Measurements from ENCODE around the gene CALR3. TPM values are rescaled to one million over a fixed set of nuclear protein-coding genes. Genes with fewer than 3 reads are reported as not detected.
"Not testable (repeated sequence)": the region's sequence is repeated elsewhere in the genome, so short reads cannot be mapped to it uniquely, and the experiment has no call there.

Gene CALR3
- polyA plus RNA-seq, 1 experiment, result not detected

- no peak for TF ChIP-seq CTCF (IDR thresholded peaks at IDR 0.05; ENCODE audit: insufficient read depth, low read depth, low read length)
- CTCF ChIA-PET, result interaction anchor here (0.5 kb wide), 1 partner anchor 1362 kb away, joined by 4 read pairs; no protein-coding TSS in a partner anchor
Observed at GRCh38 chr19:16506961-16507360, 11.0 kb upstream of the CALR3 start.

GRCh38 chr19:16506161-16506560 lies 10.2 kb upstream of the CALR3 start:
- POLR2A ChIA-PET; CTCF ChIA-PET; DNase-seq (ENCODE audit: low read depth); H3K27me3 ChIP-seq (ENCODE audit: control insufficient read depth, insufficient read depth, low read length); H3K4me3 ChIP-seq (ENCODE audit: low read depth, low read length): not testable (repeated sequence)
- peaks cover 12% of the 10 kb centered on the region for H3K36me3 ChIP-seq (ENCODE audit: control insufficient read depth, insufficient read depth, low read length)

More at GRCh38 chr19:16506961-16507360, 11.0 kb upstream of the CALR3 start:
- H3K4me3 ChIP-seq (ENCODE audit: low read depth, low read length), result no peak overlapping the region
- H3K27me3 ChIP-seq (ENCODE audit: control insufficient read depth, insufficient read depth, low read length), result no peaks in the 10 kb centered on the region
- no peak for DNase-seq (ENCODE audit: low read depth)
- POLR2A ChIA-PET, result no interaction called here
- peaks cover 12% of the 10 kb centered on the region for H3K36me3 ChIP-seq (ENCODE audit: control insufficient read depth, insufficient read depth, low read length)

- POLR2A ChIA-PET, result no interaction called here
- Histone ChIP-seq H3K4me3 (ENCODE audit: low read depth, low read length) (no peak overlapping the region), H3K36me3 (ENCODE audit: control insufficient read depth, insufficient read depth, low read length) (peaks cover 10% of the 10 kb centered on the region), H3K27me3 (ENCODE audit: control insufficient read depth, insufficient read depth, low read length) (no peaks in the 10 kb centered on the region)
- no peak for TF ChIP-seq CTCF (IDR thresholded peaks at IDR 0.05; ENCODE audit: insufficient read depth, low read depth, low read length)
- DNase-seq (ENCODE audit: low read depth), result no peak
- CTCF ChIA-PET, result interaction anchor here (1.2 kb wide), 1 partner anchor 20 kb away, joined by 3 read pairs; no protein-coding TSS in a partner anchor
Observed at GRCh38 chr19:16504271-16504670, 8.3 kb upstream of the CALR3 start.

GRCh38 chr19:16497837-16498236 lies 1.9 kb upstream of the CALR3 start:
- Histone ChIP-seq H3K27me3 (ENCODE audit: control insufficient read depth, insufficient read depth, low read length) (no peaks in the 10 kb centered on the region), H3K36me3 (ENCODE audit: control insufficient read depth, insufficient read depth, low read length) (peaks cover 3% of the 10 kb centered on the region), H3K4me3 (ENCODE audit: low read depth, low read length) (no peak overlapping the region)
- ChIA-PET CTCF (no interaction called here), POLR2A (no interaction called here)
- DNase-seq (ENCODE audit: low read depth), result no peak
- TF ChIP-seq CTCF (IDR thresholded peaks at IDR 0.05; ENCODE audit: insufficient read depth, low read depth, low read length), result no peak

GRCh38 chr19:16497042-16497441 lies 1.1 kb upstream of the CALR3 start:
- H3K27me3 ChIP-seq (ENCODE audit: control insufficient read depth, insufficient read depth, low read length), result no peaks in the 10 kb centered on the region
- POLR2A ChIA-PET, result no interaction called here
- CTCF ChIA-PET, result interaction anchor here (0.9 kb wide), 1 partner anchor 13 kb away, joined by 3 read pairs; no protein-coding TSS in a partner anchor
- peaks cover 2% of the 10 kb centered on the region; the same call in 1 of the 2 replicates for H3K36me3 ChIP-seq (ENCODE audit: control insufficient read depth, insufficient read depth, low read length)
- H3K4me3 ChIP-seq (ENCODE audit: low read depth, low read length), result peak overlapping the region; percentile 72
- TF ChIP-seq CTCF (IDR thresholded peaks at IDR 0.05; ENCODE audit: insufficient read depth, low read depth, low read length), result no peak
- DNase-seq (ENCODE audit: low read depth), result no peak

- peak; percentile 7 for DNase-seq (ENCODE audit: low read depth)
- no peak for TF ChIP-seq CTCF (IDR thresholded peaks at IDR 0.05; ENCODE audit: insufficient read depth, low read depth, low read length)
- H3K27me3 ChIP-seq (ENCODE audit: control insufficient read depth, insufficient read depth, low read length), result no peaks in the 10 kb centered on the region
- peaks cover 2% of the 10 kb centered on the region; the same call in 1 of the 2 replicates for H3K36me3 ChIP-seq (ENCODE audit: control insufficient read depth, insufficient read depth, low read length)
- peak overlapping the region; percentile 72 for H3K4me3 ChIP-seq (ENCODE audit: low read depth, low read length)
- ChIA-PET POLR2A (no interaction called here), CTCF (interaction anchor here (0.9 kb wide), 1 partner anchor 13 kb away, joined by 3 read pairs; no protein-coding TSS in a partner anchor)
Observed at GRCh38 chr19:16496613-16496983, 631 bp upstream of the CALR3 start.

GRCh38 chr19:16486476-16486875 lies 9.5 kb downstream of the CALR3 start:
- CTCF ChIA-PET; POLR2A ChIA-PET; H3K4me3 ChIP-seq (ENCODE audit: low read depth, low read length); DNase-seq (ENCODE audit: low read depth); H3K27me3 ChIP-seq (ENCODE audit: control insufficient read depth, insufficient read depth, low read length); H3K36me3 ChIP-seq (ENCODE audit: control insufficient read depth, insufficient read depth, low read length): not testable (repeated sequence)
